SK-N-SH treated with all-trans-retinoic acid at 6 μM for 48 hours (cell line): ENCODE results near the gene TRAIP.

Source experiments
- ARNTL ChIP-seq: fragments of 450-650 bp; formaldehyde crosslinking; IDR thresholded peaks from 2 replicates; pipeline ENCODE4 v1.5.0; 2020; ENCODE audit warnings: low read depth, mild to moderate bottlenecking, moderate library complexity, borderline replicate concordance
- CSRNP3 ChIP-seq: fragments of 250-450 bp; sonication (Bioruptor Pico); IDR thresholded peaks from 2 replicates; pipeline ENCODE4 v1.5.1; 2021; ENCODE audit warnings: mild to moderate bottlenecking, moderate library complexity
- ESRRG ChIP-seq: fragments of 250-450 bp; sonication (Bioruptor Pico); IDR thresholded peaks from 2 replicates; pipeline ENCODE4 v1.6.1; 2021; ENCODE audit warnings: mild to moderate bottlenecking
- ISL1 ChIP-seq: fragments of 250-450 bp; sonication (Bioruptor Pico); IDR thresholded peaks from 2 replicates; pipeline ENCODE4 v2.1.2; 2022; ENCODE audit warnings: mild to moderate bottlenecking, moderate library complexity
- OSR1 ChIP-seq: fragments of 250-450 bp; sonication (Bioruptor Pico); IDR thresholded peaks from 2 replicates; pipeline ENCODE4 v1.8.0; 2022; ENCODE audit warnings: moderate library complexity, mild to moderate bottlenecking, inconsistent platforms
- PATZ1 ChIP-seq: fragments of 250-450 bp; sonication (Bioruptor Pico); IDR thresholded peaks from 2 replicates; pipeline ENCODE4 v1.8.0; 2020; ENCODE audit warnings: mild to moderate bottlenecking, moderate library complexity, borderline replicate concordance
- TCF4 ChIP-seq: fragments of 250-450 bp; sonication (Bioruptor Pico); IDR thresholded peaks from 2 replicates; pipeline ENCODE4 v1.8.0; 2021; ENCODE audit warnings: mild to moderate bottlenecking, moderate library complexity, borderline replicate concordance
- TSHZ2 ChIP-seq: fragments of 250-450 bp; sonication (Bioruptor Pico); IDR thresholded peaks from 2 replicates; pipeline ENCODE4 v1.5.0; 2020; ENCODE audit warnings: mild to moderate bottlenecking, moderate library complexity
- ZC3H10 ChIP-seq: fragments of 250-450 bp; sonication (Bioruptor Pico); IDR thresholded peaks from 2 replicates; pipeline ENCODE4 v1.5.1; 2021; ENCODE audit warnings: mild to moderate bottlenecking, moderate library complexity
- ZFP3 ChIP-seq: fragments of 250-450 bp; sonication (Bioruptor Pico); IDR thresholded peaks from 2 replicates; pipeline ENCODE4 v1.5.0; 2020; ENCODE audit warnings: mild to moderate bottlenecking, moderate library complexity
- ZFP30 ChIP-seq: fragments of 450-650 bp; formaldehyde crosslinking; IDR thresholded peaks from 2 replicates; pipeline ENCODE4 v1.5.0; 2022; ENCODE audit warnings: mild to moderate bottlenecking, moderate library complexity
- ZNF8 ChIP-seq: fragments of 450-650 bp; formaldehyde crosslinking; IDR thresholded peaks from 2 replicates; pipeline ENCODE4 v1.5.0; 2020; ENCODE audit warnings: mild to moderate bottlenecking, moderate library complexity

- TF ChIP-seq OSR1: no peak
- no peak for TF ChIP-seq TSHZ2
- TF ChIP-seq ZNF8 (CRISPR knock-in tag): no peak
- TF ChIP-seq ZC3H10 (CRISPR knock-in tag): no peak
- no peak for TF ChIP-seq CSRNP3 (CRISPR knock-in tag)
- no peak for TF ChIP-seq ISL1
- no peak for TF ChIP-seq ARNTL
- TF ChIP-seq PATZ1: no peak
- TF ChIP-seq ESRRG (CRISPR knock-in tag): no peak
- no peak for TF ChIP-seq TCF4
- TF ChIP-seq ZFP3 (CRISPR knock-in tag): no peak
- no peak for TF ChIP-seq ZFP30
These were observed at the start of gene TRAIP for GRCh38 chr3:49856181-49857005.
